Left lung (tissue), 10 donors: Measurements from ENCODE around the gene KIAA1586. TPM values are rescaled to one million over a fixed set of nuclear protein-coding genes. Genes with fewer than 3 reads are reported as not detected.
A peak's percentile ranks its signal among the peaks of the same experiment; 100 is the strongest.
"Not testable (repeated sequence)": the region's sequence is repeated elsewhere in the genome, so short reads cannot be mapped to it uniquely, and the experiment has no call there.

Experiments
- ATAC-seq: fragments of 200-7000 bp; cut with Tn5 transposase; one replicate; pipeline ENCODE4 v1.9.1; 2020; ENCODE audit warnings: moderate library complexity
- DNase-seq, 4 donors: peaks; one replicate each; pipeline ENCODE4 v3.0.0-alpha.2; 2013 to 2020
- H3K27ac ChIP-seq, 2 donors: fragments of 200-600 bp; sonication (generic) in 1 of 2; one replicate each; pipeline versions ENCODE4 v1.5.0 to v1.8.0; 2020 to 2021
- H3K27me3 ChIP-seq, 2 donors: fragments of 200-600 bp; sonication (generic) in 1 of 2; one replicate each; pipeline versions ENCODE4 v1.5.0 to v1.8.0; 2020 to 2021
- H3K36me3 ChIP-seq, 2 donors: fragments of 200-600 bp; sonication (generic) in 1 of 2; one replicate each; pipeline versions ENCODE4 v1.5.0 to v1.8.0; 2020 to 2021
- H3K4me1 ChIP-seq, 2 donors: fragments of 200-600 bp; one replicate each; pipeline ENCODE4 v1.8.0; 2021
- H3K4me3 ChIP-seq, 2 donors: fragments of 200-600 bp; sonication (generic) in 1 of 2; one replicate each; pipeline versions ENCODE4 v1.5.0 to v1.8.0; 2020 to 2021; ENCODE audit warnings: mild to moderate bottlenecking in 1 of 2
- H3K9me3 ChIP-seq, 2 donors: fragments of 200-600 bp; sonication (generic) in 1 of 2; one replicate each; pipeline versions ENCODE4 v1.5.0 to v1.8.0; 2020 to 2021
- intact Hi-C, 2 donors: fragments of 100-400 bp; cut with DNase I; formaldehyde crosslinking; loops; one replicate each; pipeline versions ENCODE4 v1.11.2 to v1.14.2; 2022
- polyA plus RNA-seq, 6 donors: library from polyadenylated mRNA; unstranded; fragments of 120-200 nt; gene quantifications; one replicate each; pipeline ENCODE4 v1.2.1, GENCODE V29; 2013; ENCODE audit not compliant: insufficient read length in 6 of 6
- total RNA-seq, 2 donors: library from RNA; stranded (reverse); fragmentation: NEBNext Ultra II Directional; extraction: Animal tissue kit (Norgen Biotek cat#: 25700); gene quantifications; one replicate each; pipeline ENCODE4 v1.2.1, GENCODE V29; 2021
- TF ChIP-seq, protein P1 (sequence below), 2 donors: fragments of 200-600 bp; sonication (generic) in 1 of 2; IDR thresholded peaks; one replicate each; pipeline versions ENCODE4 v1.5.0 to v1.8.0; 2021; ENCODE audit warnings: antibody characterized with exemption in 2 of 2
- donor health status: DM: no; HTN: yes; CAD: no.
- donor health status: DM: no; HTN: no; CAD: no.

Gene KIAA1586
- total and polyA plus RNA-seq, 8 donors: 11.0 to 26.9 (median 24.3) TPM

DNA sequence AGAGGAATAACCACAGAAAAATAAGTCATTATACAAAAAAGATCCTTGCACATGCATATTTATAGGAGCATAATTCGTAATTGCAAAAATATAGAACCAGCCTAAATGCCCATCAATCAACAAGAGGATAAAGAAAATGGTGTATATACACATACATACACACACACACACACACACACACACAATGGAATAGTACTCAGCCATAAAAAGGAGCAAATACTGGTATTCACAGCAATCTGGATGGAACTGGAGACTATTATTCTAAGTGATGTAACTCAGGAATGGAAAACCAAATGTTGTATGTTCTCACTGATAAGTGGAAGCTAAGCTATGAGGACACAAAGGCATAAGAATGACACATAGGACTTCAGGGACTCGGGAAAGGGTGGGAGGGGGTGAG, 1.9 kb upstream of the KIAA1586 start:
- no peaks in the 10 kb centered on the region for H3K9me3 ChIP-seq
- H3K4me1 ChIP-seq: peaks cover 0 to 15% of the 10 kb centered on the region in 2 donors
- no peak for ATAC-seq
- peaks cover 0 to 5% of the 10 kb centered on the region in 2 donors for H3K36me3 ChIP-seq
- TF ChIP-seq, protein P1, sequence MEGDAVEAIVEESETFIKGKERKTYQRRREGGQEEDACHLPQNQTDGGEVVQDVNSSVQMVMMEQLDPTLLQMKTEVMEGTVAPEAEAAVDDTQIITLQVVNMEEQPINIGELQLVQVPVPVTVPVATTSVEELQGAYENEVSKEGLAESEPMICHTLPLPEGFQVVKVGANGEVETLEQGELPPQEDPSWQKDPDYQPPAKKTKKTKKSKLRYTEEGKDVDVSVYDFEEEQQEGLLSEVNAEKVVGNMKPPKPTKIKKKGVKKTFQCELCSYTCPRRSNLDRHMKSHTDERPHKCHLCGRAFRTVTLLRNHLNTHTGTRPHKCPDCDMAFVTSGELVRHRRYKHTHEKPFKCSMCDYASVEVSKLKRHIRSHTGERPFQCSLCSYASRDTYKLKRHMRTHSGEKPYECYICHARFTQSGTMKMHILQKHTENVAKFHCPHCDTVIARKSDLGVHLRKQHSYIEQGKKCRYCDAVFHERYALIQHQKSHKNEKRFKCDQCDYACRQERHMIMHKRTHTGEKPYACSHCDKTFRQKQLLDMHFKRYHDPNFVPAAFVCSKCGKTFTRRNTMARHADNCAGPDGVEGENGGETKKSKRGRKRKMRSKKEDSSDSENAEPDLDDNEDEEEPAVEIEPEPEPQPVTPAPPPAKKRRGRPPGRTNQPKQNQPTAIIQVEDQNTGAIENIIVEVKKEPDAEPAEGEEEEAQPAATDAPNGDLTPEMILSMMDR (IDR thresholded peaks at IDR 0.05): no peak
- intact Hi-C loops: no loop called here
- H3K4me3 ChIP-seq: no peak overlapping the region
- H3K27me3 ChIP-seq: no peaks in the 10 kb centered on the region
- DNase-seq: no peak
- H3K27ac ChIP-seq: no peak overlapping the region

DNA sequence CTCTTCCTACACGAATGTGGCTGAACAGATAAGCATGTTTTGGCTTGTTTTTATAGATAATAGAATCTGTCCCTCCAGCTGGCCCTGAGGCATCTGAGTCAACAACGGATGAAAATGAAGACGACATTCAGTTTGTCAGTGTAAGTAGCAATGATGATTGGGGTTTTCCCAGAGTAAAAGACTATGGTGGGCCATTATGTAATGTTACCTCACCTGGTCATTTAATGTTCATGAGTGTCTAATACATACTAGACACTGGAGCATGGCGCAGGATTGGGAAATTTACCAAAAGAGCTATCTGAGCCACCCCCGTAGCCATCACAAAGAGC, 728 bp downstream of the KIAA1586 start:
- Histone ChIP-seq H3K36me3 (peaks cover 0 to 24% of the 10 kb centered on the region in 2 donors), H3K4me1 (peaks cover 0 to 15% of the 10 kb centered on the region in 2 donors)
- H3K9me3 ChIP-seq, DNase-seq, intact Hi-C loops, H3K4me3 ChIP-seq, H3K27ac ChIP-seq, H3K27me3 ChIP-seq: not testable (repeated sequence)
- peak; percentile 3 for ATAC-seq

DNA sequence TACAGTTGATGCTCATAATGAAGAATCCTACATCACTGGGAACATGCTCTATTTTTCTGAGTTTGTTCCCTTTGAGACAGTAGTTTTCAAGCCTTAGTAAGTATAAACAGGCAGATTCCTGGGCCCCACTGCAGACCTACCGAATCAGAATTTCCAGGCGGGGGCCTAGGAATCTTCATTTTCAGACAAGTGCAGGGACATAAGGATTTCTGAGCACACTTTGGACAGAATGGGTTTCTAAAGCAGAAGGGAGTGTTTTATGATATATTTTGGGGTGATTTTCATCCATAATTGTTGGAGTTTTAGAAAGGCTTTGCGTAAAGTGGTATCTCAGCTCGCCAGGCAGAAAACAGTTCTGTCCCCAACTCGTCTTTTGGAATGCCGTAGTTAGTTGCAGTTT, 1.4 kb downstream of the KIAA1586 start:
- Histone ChIP-seq H3K4me1 (peaks cover 0 to 15% of the 10 kb centered on the region in 2 donors), H3K36me3 (peaks cover 0 to 31% of the 10 kb centered on the region in 2 donors)
- H3K9me3 ChIP-seq, H3K27ac ChIP-seq, H3K27me3 ChIP-seq, ATAC-seq, DNase-seq, H3K4me3 ChIP-seq, intact Hi-C loops: not testable (repeated sequence)

DNA sequence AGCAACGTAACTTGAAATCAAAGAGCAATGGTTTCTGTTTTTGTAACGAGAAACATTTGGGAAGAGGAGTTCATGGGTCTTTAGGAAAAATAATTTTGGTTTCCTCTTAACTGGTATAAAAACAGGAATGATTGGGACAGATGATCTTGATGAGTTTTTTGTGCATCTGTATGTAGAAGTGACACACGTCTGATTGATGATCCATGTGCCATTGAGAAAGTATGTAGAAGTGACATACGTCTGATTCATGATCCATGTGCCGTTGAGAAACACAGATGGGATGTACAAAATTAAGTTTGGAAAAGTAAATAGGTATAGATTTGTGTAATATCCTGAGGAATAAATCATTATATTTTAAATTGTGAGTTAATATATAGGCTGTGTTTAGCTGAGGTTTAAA, 2.1 kb downstream of the KIAA1586 start:
- Histone ChIP-seq H3K27me3 (no peaks in the 10 kb centered on the region), H3K4me3 (no peak overlapping the region), H3K9me3 (no peaks in the 10 kb centered on the region), H3K27ac (no peak overlapping the region), H3K4me1 (peaks cover 0 to 15% of the 10 kb centered on the region in 2 donors), H3K36me3 (peaks cover 0 to 38% of the 10 kb centered on the region in 2 donors)
- ATAC-seq (no peak), DNase-seq (no peak)
- intact Hi-C loops: no loop called here
- TF ChIP-seq, protein P1 (IDR thresholded peaks at IDR 0.05): no peak

DNA sequence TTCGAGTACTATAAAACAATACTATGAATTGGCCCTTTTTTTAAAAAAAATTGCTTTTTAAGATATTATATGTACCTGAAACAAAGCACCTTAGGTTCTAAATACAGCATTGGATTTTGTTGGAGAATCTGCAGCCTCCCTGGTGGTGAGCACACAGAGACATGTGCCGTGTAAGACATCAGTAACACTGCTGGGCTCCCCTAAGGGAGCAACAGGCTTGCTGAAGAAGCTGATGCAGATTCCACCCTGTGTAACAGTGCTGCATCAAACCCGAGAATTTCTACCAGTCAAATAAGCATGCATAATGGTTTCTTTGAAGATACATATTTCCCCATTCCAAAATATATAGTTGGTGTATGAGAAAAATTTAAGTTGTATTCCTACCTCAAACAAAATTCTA, 17.4 kb downstream of the KIAA1586 start:
- H3K36me3 ChIP-seq: peaks cover 0 to 66% of the 10 kb centered on the region in 2 donors
- DNase-seq (no peak), ATAC-seq (no peak)
- no peak overlapping the region for H3K27ac ChIP-seq
- no peak overlapping the region for H3K4me3 ChIP-seq
- intact Hi-C loops: no loop called here
- no peaks in the 10 kb centered on the region for H3K27me3 ChIP-seq
- no peaks in the 10 kb centered on the region for H3K9me3 ChIP-seq
- H3K4me1 ChIP-seq: no peaks in the 10 kb centered on the region
- TF ChIP-seq, protein P1 (IDR thresholded peaks at IDR 0.05): no peak

DNA sequence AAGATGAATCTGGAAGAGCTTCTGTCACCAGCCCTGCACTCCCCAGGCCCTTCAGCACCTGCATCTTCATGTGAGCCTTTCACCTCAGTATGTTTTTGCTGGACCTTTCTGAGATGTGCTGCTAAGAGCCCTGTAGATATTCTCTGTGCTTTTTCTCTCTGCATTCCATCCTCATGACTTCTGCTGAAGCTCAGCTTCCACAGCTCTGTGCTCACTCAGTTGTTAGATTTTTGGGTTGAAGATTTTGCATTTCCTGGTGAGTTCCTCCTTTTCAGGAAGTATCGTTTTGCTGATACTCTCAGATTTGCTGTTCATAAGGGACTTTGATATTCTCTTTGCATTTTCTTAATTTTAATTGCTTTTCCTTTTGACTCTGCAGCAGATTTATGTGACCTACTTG, 18.3 kb downstream of the KIAA1586 start:
- intact Hi-C loops: no loop called here
- Histone ChIP-seq H3K4me1 (no peaks in the 10 kb centered on the region), H3K27me3 (no peaks in the 10 kb centered on the region), H3K36me3 (peaks cover 0 to 57% of the 10 kb centered on the region in 2 donors), H3K27ac (no peak overlapping the region), H3K9me3 (no peaks in the 10 kb centered on the region), H3K4me3 (no peak overlapping the region)
- ATAC-seq: no peak
- no peak for DNase-seq
- TF ChIP-seq, protein P1 (IDR thresholded peaks at IDR 0.05): no peak
